ENCODE results near the gene SMIM31.

SMIM31 gene

DNA sequence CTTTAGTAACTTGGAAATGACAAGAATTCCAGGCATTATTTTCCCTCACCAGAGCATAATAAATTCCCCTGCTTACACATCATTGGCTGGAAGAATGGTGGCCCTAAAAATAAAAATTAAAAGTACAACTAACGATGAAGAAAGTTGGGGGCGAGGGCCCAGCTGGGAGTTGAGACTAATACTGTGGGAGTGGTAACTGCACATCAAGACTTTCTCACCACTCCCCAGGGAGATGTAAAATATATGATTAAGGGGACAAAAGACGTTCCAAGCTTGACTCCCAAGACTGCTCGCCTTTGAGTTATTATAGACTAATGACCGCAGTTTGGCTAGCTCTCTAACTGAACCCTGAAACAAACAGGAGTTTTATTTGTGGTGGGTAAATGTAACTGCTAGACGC, 30.0 kb downstream of the SMIM31 start:
- DNase-seq (ENCODE audit: low read depth in 2 of 2): no peak

GRCh38 chr4:164789047-164789446, 35.1 kb downstream of the SMIM31 start:
- DNase-seq (ENCODE audit: low read depth in 2 of 2): no peak

GRCh38 chr4:164790249-164790648, 36.3 kb downstream of the SMIM31 start:
- no peak for DNase-seq (ENCODE audit: low read depth in 2 of 2)

DNA sequence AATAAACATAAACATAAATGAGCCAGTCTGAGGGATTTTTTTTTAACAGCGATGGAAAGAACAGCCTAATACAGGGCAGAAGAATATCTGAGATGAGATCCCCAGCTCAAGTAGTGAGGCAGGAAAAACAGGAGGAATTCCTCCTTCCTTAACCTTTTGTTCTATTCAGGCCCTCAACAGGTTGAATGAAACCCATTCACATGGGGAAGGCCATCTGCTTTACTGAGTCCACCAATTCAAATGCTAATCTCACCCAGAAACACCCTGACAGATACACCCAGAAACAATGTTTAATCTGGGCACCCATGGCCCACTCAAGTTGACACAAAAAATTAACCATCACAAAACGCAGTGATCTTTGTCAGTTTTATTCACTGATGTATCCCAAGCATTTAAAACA, 45.5 kb downstream of the SMIM31 start:
- DNase-seq (ENCODE audit: low read depth in 2 of 2): no peak

DNA sequence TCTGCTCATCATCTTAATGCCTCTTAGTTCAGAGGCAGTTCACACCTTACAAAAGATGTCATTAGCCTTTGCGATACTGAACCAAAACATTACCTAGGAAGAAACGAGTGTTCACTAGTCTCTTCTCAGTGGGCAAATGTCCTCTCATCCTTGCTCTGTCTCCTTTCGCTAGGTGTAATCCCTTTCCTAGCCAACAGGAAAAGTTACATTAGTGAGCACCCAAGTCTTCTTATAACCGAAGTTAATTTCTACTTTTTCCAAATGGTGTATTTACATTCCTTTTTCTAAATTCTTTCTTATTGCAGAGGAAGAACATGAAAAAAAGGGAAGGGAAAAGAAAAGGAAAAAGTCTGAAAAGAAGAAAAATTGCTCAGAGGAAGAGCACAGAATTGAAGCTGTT, 46.9 kb downstream of the SMIM31 start:
- no peak for DNase-seq (ENCODE audit: low read depth in 2 of 2)

- no peak for DNase-seq (ENCODE audit: low read depth in 2 of 2)
These were observed 48.5 kb downstream of the SMIM31 start for GRCh38 chr4:164802301-164802901.

- no peak for DNase-seq (ENCODE audit: low read depth in 2 of 2)
These were observed 49.8 kb downstream of the SMIM31 start for GRCh38 chr4:164803702-164804101.

DNA sequence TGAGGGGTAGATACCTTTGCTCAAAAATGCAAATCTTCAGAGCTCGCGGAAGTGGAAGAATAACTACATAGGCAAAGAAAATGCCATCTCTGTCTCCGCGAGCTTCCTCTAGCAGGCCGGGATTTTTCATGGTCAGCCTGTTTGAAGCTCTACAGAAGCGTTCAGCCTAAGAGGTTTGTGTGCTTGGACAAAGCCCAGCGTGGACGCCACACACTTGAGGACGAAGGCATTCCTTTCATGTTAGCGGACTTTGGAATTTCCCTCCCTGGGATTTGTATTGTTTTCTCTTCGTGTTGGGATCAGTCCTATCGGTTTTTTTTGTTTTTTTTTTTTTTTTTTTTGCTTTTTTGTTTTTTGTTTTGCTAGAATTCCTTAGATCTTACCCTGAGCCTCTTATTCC, 53.7 kb downstream of the SMIM31 start:
- DNase-seq (ENCODE audit: low read depth in 2 of 2): no peak

DNA sequence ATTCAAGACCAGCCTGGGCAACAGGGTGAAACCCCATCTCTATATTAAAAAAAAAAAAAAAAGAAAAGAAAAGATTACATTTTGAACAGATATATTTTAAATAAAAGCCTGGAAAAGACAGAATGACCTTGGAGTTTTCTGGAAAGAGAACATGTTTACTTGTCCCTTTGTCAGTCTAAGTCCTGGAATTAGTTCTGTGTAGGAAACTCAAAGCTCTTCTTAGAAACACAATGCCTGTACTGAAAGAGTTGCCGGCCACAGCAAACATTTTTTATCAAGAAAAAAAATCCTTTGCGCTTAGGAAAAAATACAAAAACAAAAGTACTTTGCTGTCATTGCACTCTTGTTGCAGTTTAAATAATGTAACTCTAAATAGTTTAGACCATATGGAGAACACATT, 59.6 kb downstream of the SMIM31 start:
- DNase-seq (ENCODE audit: low read depth in 2 of 2): no peak

DNA sequence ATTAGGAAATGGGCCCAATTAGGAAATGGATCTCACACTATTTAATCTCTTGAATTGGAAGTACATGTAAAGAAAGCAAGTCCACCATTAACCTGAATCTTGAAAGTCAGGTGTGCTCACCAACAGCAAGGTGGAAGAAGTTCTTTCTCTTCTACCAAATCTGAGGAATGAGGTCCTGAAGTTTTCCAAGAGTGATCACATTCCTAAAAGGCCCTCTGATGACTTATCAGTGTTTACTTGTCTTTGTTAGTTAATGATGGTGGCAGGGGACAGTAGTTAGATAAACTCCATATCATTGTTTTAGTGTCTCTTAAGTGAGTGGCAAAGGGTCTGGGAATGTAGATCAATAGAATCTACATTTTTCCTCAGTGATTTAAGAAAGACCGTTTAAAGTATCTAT, 61.8 kb downstream of the SMIM31 start:
- no peak for DNase-seq (ENCODE audit: low read depth in 2 of 2)

- no peak for DNase-seq (ENCODE audit: low read depth in 2 of 2)
These were observed 65.4 kb downstream of the SMIM31 start for GRCh38 chr4:164819366-164819765.

DNA sequence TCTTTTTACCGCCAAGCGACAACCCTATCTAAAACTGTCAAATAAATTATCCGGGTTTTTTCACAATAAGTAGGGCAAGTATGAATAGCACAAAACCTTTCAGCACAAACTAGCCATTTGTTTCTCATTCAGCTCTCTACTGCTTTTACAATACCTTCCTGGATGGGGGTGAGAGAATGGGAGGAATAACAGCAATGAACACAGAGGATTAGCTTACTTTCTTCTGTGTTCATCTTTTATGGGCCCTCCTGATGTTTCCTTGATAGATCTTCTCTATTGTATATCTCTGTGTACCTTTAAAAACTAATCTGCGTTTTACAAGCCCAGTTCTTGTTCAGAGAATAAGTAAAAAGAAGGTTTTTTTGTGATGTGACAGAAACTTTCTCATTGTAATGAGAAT, 67.8 kb downstream of the SMIM31 start:
- DNase-seq (ENCODE audit: low read depth in 2 of 2): no peak

DNA sequence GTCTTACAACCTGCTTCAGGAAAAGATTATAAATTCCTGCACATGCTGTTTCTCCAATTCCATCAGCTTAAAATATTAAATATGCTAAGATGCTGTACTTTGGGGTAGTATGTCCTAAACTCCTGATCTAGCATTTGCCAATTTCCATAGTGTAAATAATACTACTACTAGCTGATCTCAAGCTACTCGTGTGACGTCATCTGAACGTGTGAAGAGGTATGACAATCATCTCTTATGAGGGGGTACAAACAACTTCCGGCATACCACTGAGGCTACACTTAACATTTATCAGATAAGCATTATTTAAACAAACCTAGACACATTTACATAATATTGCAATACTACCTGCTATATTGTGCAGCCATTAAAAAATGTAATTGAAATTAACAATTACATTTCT, 70.7 kb downstream of the SMIM31 start:
- DNase-seq (ENCODE audit: low read depth in 2 of 2): no peak

DNA sequence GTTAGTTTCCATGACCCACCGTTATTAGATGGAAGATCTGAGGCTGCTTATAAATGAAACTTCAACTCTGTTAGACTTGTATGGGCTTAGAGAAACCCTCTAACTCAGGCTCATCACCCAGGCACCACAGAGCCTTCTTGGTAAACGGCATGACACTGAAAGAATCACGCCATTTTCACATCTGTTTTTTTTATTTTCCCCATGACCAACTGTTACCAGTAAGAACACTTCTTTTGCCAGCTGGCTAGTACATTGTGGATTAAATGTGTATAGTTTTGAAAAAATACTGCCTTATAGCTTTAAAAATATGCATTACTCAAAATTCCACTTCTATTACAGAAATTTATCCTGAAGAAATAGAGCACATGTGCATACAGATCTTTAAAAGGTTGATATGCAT, 75.0 kb downstream of the SMIM31 start:
- DNase-seq (ENCODE audit: low read depth in 2 of 2): no peak

DNA sequence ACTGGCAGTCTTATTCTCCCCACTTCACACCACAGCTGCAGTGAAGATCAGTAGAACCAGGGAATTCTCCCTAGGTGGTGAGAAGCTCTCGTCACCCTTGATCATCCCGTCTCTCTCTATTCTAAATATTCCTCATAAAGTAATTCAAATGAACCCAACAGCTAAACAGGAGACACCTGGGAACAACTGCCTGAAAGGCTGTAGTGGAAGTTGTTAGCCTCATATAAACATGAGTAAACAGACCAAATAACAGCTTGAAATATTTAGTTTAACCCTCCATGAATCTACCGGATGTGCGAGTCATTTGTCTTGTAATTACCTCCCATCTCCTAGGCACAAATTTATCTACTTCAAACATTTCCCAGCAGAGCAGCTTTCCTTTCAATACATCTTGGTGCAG, 92.6 kb downstream of the SMIM31 start:
- no peak for DNase-seq (ENCODE audit: low read depth in 2 of 2)

GRCh38 chr4:164847016-164847415, 93.1 kb downstream of the SMIM31 start:
- no peak for DNase-seq (ENCODE audit: low read depth in 2 of 2)

DNA sequence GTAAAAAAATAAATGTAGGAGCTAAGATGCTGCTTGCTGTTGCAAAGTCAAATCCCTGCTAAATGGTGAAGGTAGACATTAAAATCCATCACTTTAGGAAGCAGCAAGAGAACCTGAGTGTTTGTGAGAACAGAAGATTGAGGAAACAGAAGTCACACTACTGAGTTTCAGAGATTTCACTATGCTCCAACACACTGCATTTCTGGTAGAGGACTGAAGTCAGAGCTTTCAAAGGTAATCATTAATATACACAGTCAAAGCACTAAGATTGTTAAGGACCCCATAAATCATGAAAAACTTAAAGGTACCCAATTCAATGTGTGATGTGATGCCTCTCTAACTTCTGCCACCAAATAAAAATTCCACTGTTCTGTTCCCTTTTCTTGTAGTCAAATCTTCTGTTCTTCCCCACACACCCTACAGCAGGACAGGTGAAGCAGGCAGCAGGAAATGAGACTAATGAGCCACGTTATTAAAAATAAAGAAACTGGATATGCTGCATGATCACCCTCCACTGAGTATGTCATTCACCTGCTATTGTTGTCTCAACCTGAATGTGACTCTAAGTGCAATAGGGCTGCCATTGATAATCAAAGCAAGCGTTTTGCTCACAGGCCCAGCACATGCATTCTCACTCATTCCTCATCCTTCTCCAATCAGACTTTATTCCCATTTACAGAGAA, 94.2 kb downstream of the SMIM31 start:
- DNase-seq (ENCODE audit: low read depth in 2 of 2): no peak

Measured in stimulated activated CD8-positive, alpha-beta memory T cell treated with anti-CD3 and anti-CD28 coated beads, Interleukin-7, amount 100 ng/mL, for 1 hour (primary cell).